ENCODE measurements around the gene BCL2.

The BCL2 gene

DNA sequence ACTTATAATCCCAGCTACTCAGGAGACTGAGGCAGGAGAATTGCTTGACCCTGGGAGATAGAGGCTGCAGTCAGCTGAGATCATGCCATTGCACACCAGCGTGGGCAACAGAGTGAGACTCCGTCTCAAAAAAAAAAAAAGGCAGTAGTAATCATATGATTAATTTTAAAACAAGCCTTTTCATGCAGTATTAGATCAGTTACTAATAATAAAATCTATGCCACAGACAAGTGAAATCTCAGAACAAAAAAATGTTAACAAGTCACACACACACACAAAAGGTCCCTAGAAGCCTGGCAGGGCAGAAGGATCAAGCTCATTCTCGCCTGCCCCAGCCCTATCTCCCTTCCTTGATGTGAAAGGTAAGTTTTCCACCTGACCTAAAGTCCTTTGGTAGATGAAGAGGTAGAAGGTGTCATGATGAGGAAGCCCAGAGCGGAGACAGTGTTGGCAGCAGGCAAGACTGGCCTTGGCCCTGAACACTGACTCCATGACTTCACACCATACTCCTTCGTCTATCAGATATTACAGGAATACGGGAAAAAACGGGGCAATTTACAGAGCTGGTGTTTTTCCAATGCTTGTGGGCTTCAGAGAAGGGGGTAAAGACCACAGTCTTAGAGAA lies 36.8 kb upstream of the BCL2 start:
- no peak for TF ChIP-seq Cebpa-rat (IDR thresholded peaks at IDR 0.05)
- Histone ChIP-seq H3K9ac (no peak overlapping the region), H3K27me3 (no peaks in the 10 kb centered on the region), H3K4me3 (no peak overlapping the region), H3K36me3 (peaks cover 89 to 100% (median 93%) of the 10 kb centered on the region in 11 experiments), H4K20me1 (no peaks in the 10 kb centered on the region; a peak in 1 of 22 replicates), H3K4me1 (no peaks in the 10 kb centered on the region), H3K27ac (no peak overlapping the region), H3K9me3 (replicated peaks in 1 of 11) (no peaks in the 10 kb centered on the region), H3K4me2 (no peak overlapping the region)

- H3K36me3 ChIP-seq = peaks cover 95 to 100% (median 99%) of the 10 kb centered on the region in 11 experiments
- H4K20me1 ChIP-seq = peaks cover 0 to 1% (median 0%) of the 10 kb centered on the region in 11 experiments; a peak in 1 of 22 replicates
Measured at GRCh38 chr18:63350230-63350629, 30.7 kb upstream of the BCL2 start.

DNA sequence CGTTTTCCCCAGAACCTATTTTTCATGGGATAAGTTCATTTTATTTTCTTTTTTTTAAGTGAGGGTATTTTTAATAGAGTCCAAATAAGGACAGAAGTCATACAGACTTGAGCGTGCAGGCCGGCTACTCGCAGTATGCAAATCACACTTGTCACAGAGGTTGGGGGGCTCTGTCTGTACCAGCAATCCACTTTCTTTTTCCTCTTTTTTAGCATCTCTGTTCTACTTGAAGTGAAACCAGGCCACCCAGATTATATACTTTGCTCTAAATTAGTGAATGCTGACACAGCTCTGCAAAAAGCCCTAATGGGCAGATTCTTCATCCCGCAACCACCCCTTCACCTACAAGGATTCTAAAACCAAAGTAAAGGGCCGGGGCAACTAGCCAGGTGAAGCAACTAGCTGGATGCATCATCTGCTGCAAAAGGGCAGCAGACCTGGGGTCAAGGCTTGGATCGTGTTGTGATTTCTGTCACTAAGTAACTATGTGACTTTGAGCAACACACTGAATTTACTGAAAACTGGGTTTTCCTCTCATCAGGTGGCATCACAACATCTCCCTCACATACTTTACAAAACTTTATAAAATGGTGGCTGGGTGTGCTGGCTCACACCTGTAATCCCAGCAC lies 29.1 kb upstream of the BCL2 start:
- H3K4me3 ChIP-seq = no peak overlapping the region
- no peaks in the 10 kb centered on the region for H3K9me3 ChIP-seq (replicated peaks in 1 of 11)
- H3K4me1 ChIP-seq = peaks cover 0 to 6% (median 0%) of the 10 kb centered on the region in 10 experiments; a peak in 1 of 20 replicates
- H3K9ac ChIP-seq = no peak overlapping the region
- no peaks in the 10 kb centered on the region for H3K27me3 ChIP-seq
- no peak for TF ChIP-seq Cebpa-rat (IDR thresholded peaks at IDR 0.05)
- no peak overlapping the region for H3K27ac ChIP-seq
- H3K36me3 ChIP-seq = peaks cover 96 to 100% (median 99%) of the 10 kb centered on the region in 11 experiments
- peaks cover 0 to 13% (median 0%) of the 10 kb centered on the region in 11 experiments; a peak in 2 of 22 replicates for H4K20me1 ChIP-seq
- H3K4me2 ChIP-seq = no peak overlapping the region

More at GRCh38 chr18:63350230-63350629, 30.7 kb upstream of the BCL2 start:
- Histone ChIP-seq H3K27ac (no peak overlapping the region), H3K27me3 (no peaks in the 10 kb centered on the region), H3K4me3 (no peak overlapping the region), H3K4me2 (no peak overlapping the region), H3K9ac (no peak overlapping the region), H3K9me3 (replicated peaks in 1 of 11) (no peaks in the 10 kb centered on the region), H3K4me1 (peaks cover 0 to 4% (median 0%) of the 10 kb centered on the region in 10 experiments; a peak in 1 of 20 replicates)
- TF ChIP-seq Cebpa-rat (IDR thresholded peaks at IDR 0.05) = no peak

GRCh38 chr18:63346480-63347183 lies 27.1 kb upstream of the BCL2 start:
- TF ChIP-seq Cebpa-rat (IDR thresholded peaks at IDR 0.05) = no peak
- Histone ChIP-seq H3K4me2 (no peak overlapping the region), H3K9ac (no peak overlapping the region), H3K27ac (no peak overlapping the region), H3K9me3 (replicated peaks in 1 of 11) (no peaks in the 10 kb centered on the region), H3K36me3 (peaks cover 92 to 100% (median 99%) of the 10 kb centered on the region in 11 experiments), H3K4me1 (peaks cover 0 to 6% (median 0%) of the 10 kb centered on the region in 10 experiments; a peak in 1 of 20 replicates), H3K4me3 (no peak overlapping the region), H3K27me3 (no peaks in the 10 kb centered on the region), H4K20me1 (peaks cover 0 to 13% (median 0%) of the 10 kb centered on the region in 11 experiments; a peak in 2 of 22 replicates)

- H3K4me3 ChIP-seq = no peak overlapping the region
- peaks cover 0 to 6% (median 0%) of the 10 kb centered on the region in 10 experiments; a peak in 1 of 20 replicates for H3K4me1 ChIP-seq
- H3K27me3 ChIP-seq = no peaks in the 10 kb centered on the region
- H3K9ac ChIP-seq = no peak overlapping the region
- peaks cover 86 to 100% (median 95%) of the 10 kb centered on the region in 11 experiments for H3K36me3 ChIP-seq
- H3K27ac ChIP-seq = no peak overlapping the region
- no peak for TF ChIP-seq Cebpa-rat (IDR thresholded peaks at IDR 0.05)
- no peaks in the 10 kb centered on the region for H3K9me3 ChIP-seq (replicated peaks in 1 of 11)
- no peak overlapping the region for H3K4me2 ChIP-seq
- H4K20me1 ChIP-seq = peaks cover 0 to 13% (median 0%) of the 10 kb centered on the region in 11 experiments; a peak in 2 of 22 replicates
Measured at GRCh38 chr18:63346031-63346430, 26.5 kb upstream of the BCL2 start.

- TF ChIP-seq Cebpa-rat (IDR thresholded peaks at IDR 0.05) = no peak
- Histone ChIP-seq H3K9ac (no peak overlapping the region), H3K4me1 (peaks cover 0 to 6% (median 0%) of the 10 kb centered on the region in 10 experiments; a peak in 1 of 20 replicates), H4K20me1 (peaks cover 0 to 13% (median 0%) of the 10 kb centered on the region in 11 experiments; a peak in 2 of 22 replicates), H3K27ac (no peak overlapping the region), H3K4me2 (no peak overlapping the region), H3K36me3 (peaks cover 84 to 100% (median 94%) of the 10 kb centered on the region in 11 experiments), H3K4me3 (no peak overlapping the region), H3K9me3 (replicated peaks in 1 of 11) (no peaks in the 10 kb centered on the region), H3K27me3 (no peaks in the 10 kb centered on the region)
Measured at GRCh38 chr18:63344918-63345317, 25.3 kb upstream of the BCL2 start.

- H3K27me3 ChIP-seq = no peaks in the 10 kb centered on the region
- no peak overlapping the region for H3K9ac ChIP-seq
- H3K36me3 ChIP-seq = peaks cover 79 to 100% (median 90%) of the 10 kb centered on the region in 11 experiments
- no peaks in the 10 kb centered on the region for H3K9me3 ChIP-seq (replicated peaks in 1 of 11)
- H3K27ac ChIP-seq = no peak overlapping the region
- TF ChIP-seq Cebpa-rat (IDR thresholded peaks at IDR 0.05) = no peak
- peaks cover 0 to 13% (median 0%) of the 10 kb centered on the region in 11 experiments; a peak in 2 of 22 replicates for H4K20me1 ChIP-seq
- peaks cover 0 to 6% (median 0%) of the 10 kb centered on the region in 10 experiments; a peak in 1 of 20 replicates for H3K4me1 ChIP-seq
- H3K4me3 ChIP-seq = no peak overlapping the region
- H3K4me2 ChIP-seq = no peak overlapping the region
Measured at GRCh38 chr18:63344263-63344662, 24.7 kb upstream of the BCL2 start.

DNA sequence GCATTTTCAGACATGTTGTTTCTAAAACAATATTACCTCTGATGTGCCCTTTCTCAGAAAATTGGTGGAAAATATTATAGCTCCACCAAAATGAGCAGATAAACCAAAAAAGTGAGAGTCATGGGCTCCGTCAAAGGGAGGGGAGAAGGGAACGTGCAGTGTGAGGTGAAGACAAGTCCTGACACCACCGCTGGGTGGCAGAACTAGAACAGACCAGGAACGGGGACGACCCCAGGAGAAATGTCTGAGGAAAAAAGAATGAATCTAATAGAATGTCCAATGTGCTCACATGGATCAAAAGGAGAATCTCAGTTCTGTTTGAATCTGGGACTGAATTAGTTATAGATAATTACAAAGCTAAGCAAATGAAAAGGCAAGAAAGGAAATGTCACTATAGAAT lies 22.6 kb upstream of the BCL2 start:
- Histone ChIP-seq H3K27ac (no peak overlapping the region), H3K27me3 (no peaks in the 10 kb centered on the region), H3K9me3 (replicated peaks in 1 of 11) (no peaks in the 10 kb centered on the region), H4K20me1 (peaks cover 0 to 13% (median 0%) of the 10 kb centered on the region in 11 experiments; a peak in 2 of 22 replicates), H3K4me1 (peaks cover 0 to 6% (median 0%) of the 10 kb centered on the region in 10 experiments; a peak in 1 of 20 replicates), H3K4me3 (no peak overlapping the region), H3K9ac (no peak overlapping the region), H3K36me3 (peaks cover 79 to 100% (median 90%) of the 10 kb centered on the region in 11 experiments), H3K4me2 (no peak overlapping the region)
- TF ChIP-seq Cebpa-rat (IDR thresholded peaks at IDR 0.05) = no peak
